SK-N-MC (cell line): ENCODE results near the gene ASPDH.
"Not testable (repeated sequence)": the region's sequence is repeated elsewhere in the genome, so short reads cannot be mapped to it uniquely, and the experiment has no call there.

ENCODE experiments used
- EZH2 ChIP-seq: fragments of 200-600 bp; sonication (generic); IDR thresholded peaks from one replicate; pipeline ENCODE4 v1.6.1; 2017; ENCODE audit warnings: antibody characterized with exemption
- FOXP2 ChIP-seq: optimal IDR thresholded peaks from 2 replicates; pipeline ENCODE3; 2011; ENCODE audit warnings: mild to moderate bottlenecking, moderate library complexity; ENCODE audit not compliant: insufficient read depth; ENCODE audit errors: extremely low read length, control extremely low read depth
- POLR2AphosphoS5 ChIP-seq: IDR thresholded peaks from 2 replicates; pipeline ENCODE4 v1.6.1; 2012; ENCODE audit warnings: mild to moderate bottlenecking, low read depth, low read length, borderline replicate concordance

DNA sequence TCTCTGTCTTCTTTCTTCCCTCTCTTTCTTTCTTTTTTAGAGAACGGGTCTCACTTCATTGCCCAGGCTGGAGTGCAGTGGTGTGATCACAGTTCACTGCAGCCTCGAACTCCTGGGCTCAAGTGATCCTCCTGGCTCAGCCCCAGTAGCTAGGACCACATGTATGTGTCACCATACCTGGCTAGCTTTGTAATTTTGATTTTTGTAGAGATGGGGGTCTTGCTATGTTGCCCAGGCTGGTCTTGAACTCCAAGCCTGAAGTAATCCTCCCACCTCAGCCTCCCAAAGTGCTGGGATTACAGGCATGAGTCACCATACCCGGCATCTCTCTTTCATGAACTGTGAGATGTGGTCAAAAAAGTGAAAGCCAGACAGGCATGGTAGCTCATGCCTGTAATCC, 40.4 kb downstream of the ASPDH start:
- TF ChIP-seq POLR2AphosphoS5, EZH2, FOXP2: not testable (repeated sequence)
